ACHN (cell line): ENCODE data around the gene LEP.
"Not testable (repeated sequence)": the region's sequence is repeated elsewhere in the genome, so short reads cannot be mapped to it uniquely, and the experiment has no call there.

Experiments
- DNase-seq: peaks from one replicate; pipeline ENCODE4 v3.0.0-alpha.2; 2015
- in situ Hi-C: cut with HindIII; loops from 2 replicates; pipeline ENCODE4 v1.10.0; 2017; ENCODE audit warnings: low sequenced_read_pairs, low pct_ligation_motif_present, low pct_unique_long_range_greater_than_20kb

The LEP gene

GRCh38 chr7:128287556-128287955 lies 46.5 kb downstream of the LEP start:
- in situ Hi-C loops, result no loop called here
- no peak for DNase-seq

GRCh38 chr7:128298004-128298403 lies 56.9 kb downstream of the LEP start:
- DNase-seq, in situ Hi-C loops: not testable (repeated sequence)

GRCh38 chr7:128299109-128299607 lies 58.1 kb downstream of the LEP start:
- in situ Hi-C loops, result no loop called here
- no peak for DNase-seq

DNA sequence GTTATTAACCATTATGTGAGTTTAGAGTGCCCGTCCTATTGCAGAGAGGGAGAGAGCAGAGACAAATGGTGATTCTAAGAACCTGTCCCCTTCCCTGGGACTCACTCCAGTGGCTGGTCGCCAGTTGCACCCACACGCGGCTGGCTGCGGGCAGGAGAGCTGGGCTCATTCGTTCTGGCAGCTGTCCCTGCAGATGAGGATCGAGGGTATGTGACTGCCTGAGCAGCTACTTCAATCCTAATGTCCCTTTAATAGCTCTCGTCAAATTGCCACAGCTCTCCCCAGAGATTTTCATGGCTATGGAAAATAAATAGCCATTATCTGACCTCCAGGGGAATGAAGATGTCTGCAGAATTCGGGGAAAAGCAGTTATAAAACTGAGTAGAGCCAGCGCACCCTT lies 61.1 kb downstream of the LEP start:
- in situ Hi-C loops, result no loop called here

DNA sequence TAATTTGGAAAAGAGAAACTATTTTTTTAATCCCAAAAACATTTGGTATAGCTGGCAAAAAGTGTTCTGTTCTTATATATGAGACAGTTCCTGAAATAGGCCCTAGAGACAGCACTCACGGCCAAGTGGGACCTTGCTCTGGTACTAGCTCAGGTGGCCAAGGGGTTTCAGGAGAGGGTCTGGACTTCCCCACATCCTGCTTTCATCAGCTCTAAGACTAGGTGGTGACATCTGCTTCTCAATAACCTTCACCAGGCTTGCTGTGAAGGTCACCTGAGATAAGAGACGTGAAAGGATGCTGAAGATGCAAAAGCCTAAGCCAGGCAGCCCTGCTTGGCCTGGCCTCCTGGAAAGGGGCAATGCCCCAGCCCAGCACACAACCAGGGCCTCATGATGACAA lies 62.1 kb downstream of the LEP start:
- DNase-seq, result no peak
- in situ Hi-C loops, result no loop called here

More for the DNA sequence above, 61.1 kb downstream of the LEP start:
- DNase-seq, result no peak

- DNase-seq, result no peak
- in situ Hi-C loops, result no loop called here
These were observed 62.6 kb downstream of the LEP start for GRCh38 chr7:128303643-128304042.

DNA sequence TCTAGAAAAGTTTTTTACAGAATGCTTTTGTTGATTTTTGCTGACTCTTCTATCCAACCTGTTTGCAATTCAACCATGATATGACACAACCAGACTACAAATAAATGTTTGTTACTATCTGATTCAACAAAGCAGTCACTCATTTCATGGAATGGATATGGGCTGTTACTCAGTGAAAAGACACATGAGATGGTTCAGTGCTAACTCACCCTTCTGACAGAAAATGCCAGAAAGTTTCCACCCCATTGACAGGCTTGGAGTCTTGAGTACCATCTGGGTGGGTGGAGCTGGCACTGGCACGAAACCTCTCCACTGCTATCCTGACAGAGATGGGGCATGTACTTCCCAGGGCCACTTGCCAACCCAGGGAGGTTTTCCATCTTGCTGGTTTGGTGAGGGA lies 63.1 kb downstream of the LEP start:
- in situ Hi-C loops, result no loop called here
- no peak for DNase-seq

- in situ Hi-C loops, result no loop called here
- DNase-seq, result no peak
These were observed 66.0 kb downstream of the LEP start for GRCh38 chr7:128307061-128307460.
